Liver (tissue), 3 donors: ENCODE results near the gene CPOX.

ENCODE experiments used
- CTCF ChIP-seq: fragments of 150-350 bp; IDR thresholded peaks from 2 replicates; pipeline ENCODE4 v1.5.1; 2017; ENCODE audit warnings: improper control_type of control experiment, low read depth, low read length; ENCODE audit not compliant: missing input control
- EGR1 ChIP-seq, 2 donors: IDR thresholded peaks; 2 replicates each; pipeline ENCODE4 v1.6.1; 2016 to 2018; ENCODE audit warnings: antibody characterized with exemption in 2 of 2, low read depth in 2 of 2
- MAX ChIP-seq: IDR thresholded peaks from 2 replicates; pipeline ENCODE4 v1.6.1; 2016; ENCODE audit warnings: antibody characterized with exemption
- RAD21 ChIP-seq, 2 donors: IDR thresholded peaks; 2 replicates each; pipeline ENCODE4 v1.6.1; 2016; ENCODE audit warnings: antibody characterized with exemption in 2 of 2, mild to moderate bottlenecking in 2 of 2
- REST ChIP-seq: IDR thresholded peaks from 2 replicates; pipeline ENCODE4 v1.6.1; 2016; ENCODE audit warnings: antibody characterized with exemption, mild to moderate bottlenecking
- donor health status: healthy.
- donor health status: healthy.

- TF ChIP-seq CTCF: no peak
- TF ChIP-seq MAX: no peak
- no peak for TF ChIP-seq REST
- no peak for TF ChIP-seq EGR1 (IDR thresholded peaks at IDR 0.05; ENCODE audit: low read depth in 2 of 2)
- TF ChIP-seq RAD21 (IDR thresholded peaks at IDR 0.05): no peak
Observed at GRCh38 chr3:98617841-98618240, 24.4 kb upstream of the CPOX start.
